SK-N-SH (cell line): ENCODE data around the gene KRT24. TPM values are rescaled to one million over a fixed set of nuclear protein-coding genes. Genes with fewer than 3 reads are reported as not detected.

ENCODE experiments used
- CTCF ChIA-PET: fragments of 300-600, 350-600 bp; formaldehyde crosslinking; extraction: SDS; loops from one replicate; lab custom pipeline; 2021; lab: Yijun Ruan, JAX
- POLR2A ChIA-PET: fragments of 350-600 bp; sonication (Branson Sonifier 250); formaldehyde crosslinking; extraction: SDS; loops from one replicate; lab custom pipeline; 2020; ENCODE audit warnings: antibody characterized with exemption, inconsistent platforms; lab: Yijun Ruan, JAX
- DNase-seq: peaks from one replicate; pipeline ENCODE4 v3.0.0; 2012
- H2AFZ ChIP-seq: fragments of 200-600 bp; sonication (generic); 2 replicates; pipeline ENCODE4 v1.8.1; 2016; ENCODE audit warnings: antibody characterized with exemption, mild to moderate bottlenecking, low read depth
- H3F3A ChIP-seq: fragments of 200-600 bp; sonication (generic); replicated peaks from 2 replicates; pipeline ENCODE3; 2016; ENCODE audit warnings: antibody characterized with exemption, mild to moderate bottlenecking; ENCODE audit not compliant: insufficient read depth
- H3K27ac ChIP-seq, 2 experiments: fragments of 200-500 bp in 1 of 2; fragments of 200-600 bp in 1 of 2; sonication (Bioruptor generic) in 1 of 2; sonication (generic), shearing (Covaris generic) in 1 of 2; 2 replicates each; pipeline versions ENCODE4 v1.5.1 to v1.6.1; 2014 to 2016; ENCODE audit warnings: low read depth in 2 of 2, inconsistent platforms in 1 of 2, low read length in 1 of 2, mild to moderate bottlenecking in 1 of 2, mixed read lengths in 1 of 2
- H3K27me3 ChIP-seq: fragments of 200-600 bp; sonication (generic), shearing (Covaris generic); 2 replicates; pipeline ENCODE4 v1.6.1; 2016; ENCODE audit warnings: mixed run types; ENCODE audit not compliant: insufficient read depth
- H3K36me3 ChIP-seq, 2 experiments: fragments of 200-500 bp in 1 of 2; fragments of 200-600 bp in 1 of 2; sonication (Bioruptor generic) in 1 of 2; sonication (generic) in 1 of 2; replicated peaks in 1 of 2; 2 replicates each; pipeline versions ENCODE3 to v1.5.1; 2014 to 2016; ENCODE audit warnings: low read length in 1 of 2, mild to moderate bottlenecking in 1 of 2; ENCODE audit not compliant: insufficient read depth in 2 of 2, control insufficient read depth in 1 of 2
- H3K4me1 ChIP-seq, 2 experiments: fragments of 200-500 bp in 1 of 2; fragments of 200-600 bp in 1 of 2; sonication (Bioruptor generic) in 1 of 2; sonication (generic), shearing (Covaris generic) in 1 of 2; 2 replicates each; pipeline versions ENCODE4 v1.5.1 to v1.6.1; 2014 to 2016; ENCODE audit warnings: low read depth in 1 of 2, low read length in 1 of 2, mixed run types in 1 of 2; ENCODE audit not compliant: insufficient read depth in 2 of 2, control insufficient read depth in 1 of 2
- H3K4me2 ChIP-seq: fragments of 200-600 bp; sonication (generic), shearing (Covaris generic); 2 replicates; pipeline ENCODE4 v1.6.1; 2017; ENCODE audit warnings: mixed run types
- H3K4me3 ChIP-seq, 2 experiments: fragments of 200-500 bp in 1 of 2; fragments of 200-600 bp in 1 of 2; sonication (Bioruptor generic) in 1 of 2; sonication (generic), shearing (Covaris generic) in 1 of 2; 2 replicates each; pipeline versions ENCODE4 v1.5.1 to v1.8.1; 2014 to 2016; ENCODE audit warnings: low read depth in 2 of 2, inconsistent platforms in 1 of 2, low read length in 1 of 2, mild to moderate bottlenecking in 1 of 2, mixed read lengths in 1 of 2, moderate library complexity in 1 of 2
- H3K79me2 ChIP-seq: fragments of 200-600 bp; sonication (generic); 2 replicates; pipeline ENCODE4 v1.8.1; 2017; ENCODE audit warnings: mild to moderate bottlenecking; ENCODE audit not compliant: insufficient read depth
- H3K9ac ChIP-seq: fragments of 200-600 bp; sonication (generic); 2 replicates; pipeline ENCODE4 v1.6.1; 2017; ENCODE audit warnings: mixed run types
- H3K9me2 ChIP-seq: fragments of 200-600 bp; sonication (generic); 2 replicates; pipeline ENCODE4 v1.6.1; 2017; ENCODE audit warnings: mixed run types
- H3K9me3 ChIP-seq: fragments of 200-600 bp; sonication (generic); 2 replicates; pipeline ENCODE4 v1.6.1; 2017; ENCODE audit warnings: mixed run types, mild to moderate bottlenecking, moderate library complexity
- H4K20me1 ChIP-seq: fragments of 200-600 bp; sonication (generic); 2 replicates; pipeline ENCODE4 v1.6.1; 2017; ENCODE audit warnings: mild to moderate bottlenecking, mixed run types; ENCODE audit not compliant: insufficient read depth
- ELF1 ChIP-seq: IDR thresholded peaks from 2 replicates; pipeline ENCODE4 v1.4.0; 2012
- EP300 ChIP-seq, 2 experiments: IDR thresholded peaks; 2 replicates each; pipeline versions ENCODE4 v1.4.0 to v1.6.1; 2012; ENCODE audit warnings: borderline replicate concordance in 1 of 2, low read depth in 1 of 2, low read length in 1 of 2
- EZH2phosphoT487 ChIP-seq: fragments of 200-600 bp; sonication (generic); IDR thresholded peaks from 2 replicates; pipeline ENCODE4 v1.6.1; 2017; ENCODE audit warnings: low read depth, mixed run types, mild to moderate bottlenecking, antibody characterized with exemption, moderate library complexity, borderline replicate concordance
- FOSL2 ChIP-seq: IDR thresholded peaks from 2 replicates; pipeline ENCODE4 v1.4.0; 2012; ENCODE audit warnings: low read depth, mild to moderate bottlenecking, moderate library complexity, borderline replicate concordance
- GABPA ChIP-seq: IDR thresholded peaks from 2 replicates; pipeline ENCODE4 v1.4.0; 2012; ENCODE audit warnings: low read depth, mild to moderate bottlenecking
- JUND ChIP-seq: IDR thresholded peaks from 2 replicates; pipeline ENCODE4 v1.4.0; 2012
- MEF2A ChIP-seq: IDR thresholded peaks from 2 replicates; pipeline ENCODE4 v1.4.0; 2012; ENCODE audit warnings: low read depth, borderline replicate concordance
- POLR2AphosphoS5 ChIP-seq: IDR thresholded peaks from 2 replicates; pipeline ENCODE4 v1.6.1; 2012; ENCODE audit warnings: low read depth, low read length
- RFX5 ChIP-seq: IDR thresholded peaks from 2 replicates; pipeline ENCODE4 v1.6.1; 2012; ENCODE audit warnings: mild to moderate bottlenecking, improper control_type of control experiment, low read length
- SMC3 ChIP-seq: IDR thresholded peaks from 2 replicates; pipeline ENCODE4 v1.6.1; 2012; ENCODE audit warnings: low read depth, low read length, improper control_type of control experiment
- YY1 ChIP-seq: IDR thresholded peaks from 2 replicates; pipeline ENCODE4 v1.4.0; 2012; ENCODE audit warnings: low read depth, mild to moderate bottlenecking
- WGBS: methylation state at CpG from one replicate; pipeline ENCODE4 v1.1.6; 2017; ENCODE audit warnings: low lambda C conversion rate; 5-methylcytosine and 5-hydroxymethylcytosine counted together
- polyA plus RNA-seq, 3 experiments: library from polyadenylated mRNA; depleted of rRNA; stranded (reverse); fragments of >200 nt; gene quantifications; 2 replicates each; pipeline ENCODE4 v1.2.3, GENCODE V29; 2012
- TF ChIP-seq, protein P1 (sequence below): fragments of 150-350 bp; IDR thresholded peaks from 2 replicates; pipeline ENCODE4 v1.6.1; 2016; ENCODE audit warnings: mild to moderate bottlenecking, low read depth, low read length
- TF ChIP-seq, protein P2 (sequence below): IDR thresholded peaks from 2 replicates; pipeline ENCODE4 v1.4.0; 2012; ENCODE audit warnings: low read depth, borderline replicate concordance
- TF ChIP-seq, protein P3 (sequence below): IDR thresholded peaks from 2 replicates; pipeline ENCODE4; 2012
- TF ChIP-seq, protein P4 (sequence below): IDR thresholded peaks from 2 replicates; pipeline ENCODE4 v1.4.0; 2012; ENCODE audit warnings: low read depth, borderline replicate concordance

Gene KRT24
- polyA plus RNA-seq, 1 of the 3 experiments (the other 2 are of a cell fraction): not detected

DNA sequence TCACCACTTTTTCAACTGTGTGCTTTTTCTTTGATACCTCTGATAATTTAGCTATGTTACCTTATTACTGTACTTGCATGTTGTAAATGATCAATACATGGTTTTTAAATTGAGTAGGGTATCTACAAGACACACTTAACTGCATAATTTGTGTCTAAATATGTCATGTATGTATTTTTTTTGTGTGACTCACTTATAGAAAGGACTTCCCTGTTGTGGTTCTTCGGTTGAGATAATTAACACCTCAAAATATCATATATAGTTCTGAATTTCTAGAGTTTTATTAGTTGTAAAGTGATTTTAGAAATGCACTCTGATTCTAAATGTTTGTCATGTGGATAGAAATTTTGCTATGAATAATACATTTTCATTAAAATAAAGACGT, 24.0 kb downstream of the KRT24 start (continued):
- TF ChIP-seq, protein P1, sequence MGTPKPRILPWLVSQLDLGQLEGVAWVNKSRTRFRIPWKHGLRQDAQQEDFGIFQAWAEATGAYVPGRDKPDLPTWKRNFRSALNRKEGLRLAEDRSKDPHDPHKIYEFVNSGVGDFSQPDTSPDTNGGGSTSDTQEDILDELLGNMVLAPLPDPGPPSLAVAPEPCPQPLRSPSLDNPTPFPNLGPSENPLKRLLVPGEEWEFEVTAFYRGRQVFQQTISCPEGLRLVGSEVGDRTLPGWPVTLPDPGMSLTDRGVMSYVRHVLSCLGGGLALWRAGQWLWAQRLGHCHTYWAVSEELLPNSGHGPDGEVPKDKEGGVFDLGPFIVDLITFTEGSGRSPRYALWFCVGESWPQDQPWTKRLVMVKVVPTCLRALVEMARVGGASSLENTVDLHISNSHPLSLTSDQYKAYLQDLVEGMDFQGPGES: no peak
- TF ChIP-seq, all 33 proteins: peak for 0

DNA sequence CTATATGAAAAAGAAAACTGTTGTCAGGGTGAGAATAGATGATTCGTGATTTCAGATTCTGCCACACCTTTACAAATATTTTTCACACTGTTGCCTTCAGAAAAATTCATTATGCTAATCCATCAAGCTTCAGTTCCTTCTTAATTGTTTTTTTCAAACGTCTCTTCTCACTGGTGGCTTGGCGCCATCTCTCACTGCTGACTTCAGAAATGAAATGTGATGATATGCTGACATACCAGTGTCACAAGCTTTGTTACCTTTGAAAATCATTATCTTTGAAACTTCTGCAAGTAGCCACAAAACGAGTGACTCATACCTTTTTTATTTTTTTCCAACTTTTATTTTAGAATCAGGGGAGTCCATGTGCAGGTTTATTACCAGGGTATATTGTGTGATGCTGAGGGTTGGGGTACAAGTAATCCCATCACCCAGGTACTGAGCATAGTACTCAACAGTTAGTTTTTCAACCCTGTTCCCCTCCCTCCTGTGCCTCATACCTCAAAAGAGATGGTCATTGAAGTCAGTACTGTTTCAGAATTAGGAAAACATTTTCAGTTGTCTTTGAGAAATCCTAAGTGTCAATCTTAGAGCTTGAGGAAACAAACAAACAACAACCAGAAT, 24.5 kb downstream of the KRT24 start:
- no peak overlapping the region for H2AFZ ChIP-seq
- H3K4me1 ChIP-seq: no peaks in the 10 kb centered on the region
- no peak overlapping the region for H3K4me2 ChIP-seq
- TF ChIP-seq FOSL2 (no peak), MEF2A (no peak), ELF1 (no peak), JUND (no peak), EZH2phosphoT487 (no peak), RFX5 (no peak), EP300 (IDR thresholded peaks at IDR 0.05; ENCODE audit: borderline replicate concordance in 1 of 2, low read depth in 1 of 2, low read length in 1 of 2) (no peak), YY1 (no peak), GABPA (no peak), SMC3 (no peak), POLR2AphosphoS5 (no peak)
- TF ChIP-seq, protein P2, sequence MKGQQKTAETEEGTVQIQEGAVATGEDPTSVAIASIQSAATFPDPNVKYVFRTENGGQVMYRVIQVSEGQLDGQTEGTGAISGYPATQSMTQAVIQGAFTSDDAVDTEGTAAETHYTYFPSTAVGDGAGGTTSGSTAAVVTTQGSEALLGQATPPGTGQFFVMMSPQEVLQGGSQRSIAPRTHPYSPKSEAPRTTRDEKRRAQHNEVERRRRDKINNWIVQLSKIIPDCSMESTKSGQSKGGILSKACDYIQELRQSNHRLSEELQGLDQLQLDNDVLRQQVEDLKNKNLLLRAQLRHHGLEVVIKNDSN: no peak
- TF ChIP-seq, protein P3, sequence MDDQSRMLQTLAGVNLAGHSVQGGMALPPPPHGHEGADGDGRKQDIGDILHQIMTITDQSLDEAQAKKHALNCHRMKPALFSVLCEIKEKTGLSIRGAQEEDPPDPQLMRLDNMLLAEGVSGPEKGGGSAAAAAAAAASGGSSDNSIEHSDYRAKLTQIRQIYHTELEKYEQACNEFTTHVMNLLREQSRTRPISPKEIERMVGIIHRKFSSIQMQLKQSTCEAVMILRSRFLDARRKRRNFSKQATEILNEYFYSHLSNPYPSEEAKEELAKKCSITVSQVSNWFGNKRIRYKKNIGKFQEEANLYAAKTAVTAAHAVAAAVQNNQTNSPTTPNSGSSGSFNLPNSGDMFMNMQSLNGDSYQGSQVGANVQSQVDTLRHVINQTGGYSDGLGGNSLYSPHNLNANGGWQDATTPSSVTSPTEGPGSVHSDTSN: no peak
- TF ChIP-seq, protein P4, sequence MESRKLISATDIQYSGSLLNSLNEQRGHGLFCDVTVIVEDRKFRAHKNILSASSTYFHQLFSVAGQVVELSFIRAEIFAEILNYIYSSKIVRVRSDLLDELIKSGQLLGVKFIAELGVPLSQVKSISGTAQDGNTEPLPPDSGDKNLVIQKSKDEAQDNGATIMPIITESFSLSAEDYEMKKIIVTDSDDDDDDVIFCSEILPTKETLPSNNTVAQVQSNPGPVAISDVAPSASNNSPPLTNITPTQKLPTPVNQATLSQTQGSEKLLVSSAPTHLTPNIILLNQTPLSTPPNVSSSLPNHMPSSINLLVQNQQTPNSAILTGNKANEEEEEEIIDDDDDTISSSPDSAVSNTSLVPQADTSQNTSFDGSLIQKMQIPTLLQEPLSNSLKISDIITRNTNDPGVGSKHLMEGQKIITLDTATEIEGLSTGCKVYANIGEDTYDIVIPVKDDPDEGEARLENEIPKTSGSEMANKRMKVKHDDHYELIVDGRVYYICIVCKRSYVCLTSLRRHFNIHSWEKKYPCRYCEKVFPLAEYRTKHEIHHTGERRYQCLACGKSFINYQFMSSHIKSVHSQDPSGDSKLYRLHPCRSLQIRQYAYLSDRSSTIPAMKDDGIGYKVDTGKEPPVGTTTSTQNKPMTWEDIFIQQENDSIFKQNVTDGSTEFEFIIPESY: no peak
- ChIA-PET POLR2A (no interaction called here), CTCF (interaction anchor here (0.6 kb wide), 1 partner anchor 25 kb away, joined by 3 read pairs; the partner anchor contains the start of gene KRT24)
- H3F3A ChIP-seq: no peaks in the 10 kb centered on the region
- H3K27ac ChIP-seq: no peak overlapping the region
- no peaks in the 10 kb centered on the region for H3K9me3 ChIP-seq
- no peaks in the 10 kb centered on the region for H3K36me3 ChIP-seq
- no peaks in the 10 kb centered on the region for H3K9me2 ChIP-seq
- no peaks in the 10 kb centered on the region for H4K20me1 ChIP-seq
- 5% methylated on average over 4 of the region's 4 CpGs for WGBS
- H3K9ac ChIP-seq: no peak overlapping the region
- no peak overlapping the region for H3K4me3 ChIP-seq
- H3K79me2 ChIP-seq: no peaks in the 10 kb centered on the region
- peaks cover 75% of the 10 kb centered on the region for H3K27me3 ChIP-seq
- DNase-seq: no peak
